HG03108 (cell line): Measurements from ENCODE around the gene CLIP4.
"Not testable (repeated sequence)": the region's sequence is repeated elsewhere in the genome, so short reads cannot be mapped to it uniquely, and the experiment has no call there.

Source experiments
- ATAC-seq: cut with Tn5 transposase; IDR thresholded peaks from one replicate; pipeline ENCODE4 v1.9.1; 2021; ENCODE audit warnings: moderate library complexity; ENCODE audit not compliant: unreplicated experiment

CLIP4 gene

DNA sequence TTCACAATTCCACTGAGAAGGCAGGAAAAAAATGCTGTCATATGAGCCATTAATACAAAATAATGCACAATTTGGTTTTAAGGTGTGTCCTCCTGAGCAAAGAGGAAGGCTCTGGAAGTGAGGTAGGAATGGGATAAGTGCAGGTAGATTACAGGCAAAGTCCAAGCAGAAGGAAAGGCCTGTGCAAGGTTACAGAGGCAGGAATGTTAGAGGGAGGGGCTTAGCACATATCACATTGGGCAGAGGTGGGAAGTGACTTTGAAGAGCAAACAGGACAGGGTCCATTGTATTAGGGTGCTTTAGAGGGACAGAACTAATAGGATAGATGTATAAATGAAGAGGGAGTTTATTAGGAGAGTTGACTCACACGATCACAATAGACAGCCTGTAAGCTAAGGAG, 14.7 kb upstream of the CLIP4 start:
- ATAC-seq = no peak

DNA sequence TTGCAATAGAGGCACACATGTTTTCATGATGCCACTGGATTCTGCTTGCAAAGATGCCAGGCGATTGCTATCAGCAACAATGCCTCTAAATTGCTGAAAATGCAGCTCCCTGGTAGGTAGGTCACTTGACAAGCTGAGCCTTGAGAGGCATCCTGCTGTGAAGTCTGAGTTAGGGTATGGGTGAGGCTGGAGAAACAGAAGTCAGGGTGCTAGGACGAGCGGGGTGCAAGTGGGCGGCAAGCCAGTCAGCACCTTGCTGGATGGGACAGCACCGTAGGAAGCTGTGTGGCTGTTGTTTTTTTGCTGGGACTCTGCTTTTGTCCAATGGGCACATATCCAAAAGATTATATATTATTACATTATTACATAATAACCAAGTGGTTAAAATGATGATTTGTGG, 10.5 kb upstream of the CLIP4 start:
- no peak for ATAC-seq

DNA sequence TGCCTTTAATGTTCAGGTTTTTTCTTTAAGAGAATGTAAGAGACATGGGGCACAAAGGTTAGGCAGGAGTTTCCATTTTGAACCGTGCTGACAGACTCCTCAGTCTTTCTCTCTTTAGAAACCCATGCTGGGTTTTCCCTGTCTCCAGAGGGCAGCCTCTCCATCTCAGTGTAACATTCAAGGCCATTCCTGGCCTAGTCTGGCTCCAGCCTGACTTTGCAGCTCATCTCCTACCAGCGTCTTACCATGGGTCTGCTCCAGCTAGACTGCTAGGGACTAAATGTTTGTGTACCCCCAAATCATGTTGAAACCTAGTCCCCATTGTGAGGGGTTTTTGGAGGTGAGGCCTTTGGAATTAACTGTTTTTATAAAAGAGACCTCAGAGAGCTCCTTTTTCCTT, 9.8 kb upstream of the CLIP4 start:
- ATAC-seq = no peak

DNA sequence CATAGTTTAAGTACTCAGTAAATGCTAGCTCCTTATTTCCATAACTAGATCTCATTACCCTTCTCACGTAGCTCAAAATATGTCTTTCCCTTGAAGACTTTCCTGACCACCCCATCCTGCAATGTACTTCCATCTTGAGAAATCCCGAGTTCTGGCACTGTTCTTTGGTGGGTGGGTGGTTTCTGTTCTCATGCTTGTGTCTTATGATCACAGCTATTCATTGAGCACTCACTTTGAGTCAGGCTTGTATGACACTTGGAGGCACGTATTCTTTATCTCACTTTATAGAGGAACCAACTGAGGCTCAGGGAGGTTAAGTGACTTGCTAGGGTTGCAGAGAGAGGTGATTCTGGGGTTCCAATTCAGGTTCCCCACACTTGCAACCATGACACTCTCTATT, 9.0 kb upstream of the CLIP4 start:
- ATAC-seq = no peak

DNA sequence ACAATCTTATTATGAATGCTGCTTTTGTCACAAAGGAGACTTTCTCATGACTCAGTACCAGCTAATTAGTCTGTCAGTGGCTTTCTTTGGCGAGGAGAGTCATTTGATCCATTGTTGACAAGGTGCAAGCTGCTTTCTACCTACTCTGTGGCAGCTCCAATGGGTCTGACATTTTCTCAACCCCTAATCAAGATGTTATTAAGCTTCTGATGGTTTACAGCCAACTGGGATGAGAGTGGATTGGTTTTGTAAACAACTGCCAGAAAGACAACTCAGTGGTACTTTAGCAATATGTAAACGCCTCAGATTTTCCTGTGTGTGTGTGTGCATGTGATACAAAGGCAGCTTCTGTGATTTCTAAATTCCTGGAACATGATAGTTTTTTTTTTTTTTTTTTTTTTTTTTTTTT, 8.2 kb upstream of the CLIP4 start:
- no peak for ATAC-seq

DNA sequence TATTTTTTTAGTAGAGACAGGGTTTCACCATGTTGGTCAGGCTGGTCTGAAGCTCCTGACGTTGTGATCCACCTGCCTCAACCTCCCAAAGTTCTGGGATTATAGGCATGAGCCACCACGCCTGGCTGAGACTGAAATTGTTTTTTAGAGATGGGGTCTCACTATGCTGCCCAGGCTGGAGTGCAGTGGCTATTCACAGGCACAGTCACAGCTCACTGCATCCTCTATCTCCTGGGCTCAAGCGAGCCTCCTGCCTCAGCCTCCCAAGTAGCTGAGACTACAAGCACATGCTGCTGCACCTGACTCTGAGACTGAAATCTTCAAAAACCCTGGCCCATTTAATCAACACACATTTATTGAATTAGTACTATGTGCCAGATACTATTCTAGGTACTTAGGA, 7.7 kb upstream of the CLIP4 start:
- ATAC-seq = not testable (repeated sequence)

DNA sequence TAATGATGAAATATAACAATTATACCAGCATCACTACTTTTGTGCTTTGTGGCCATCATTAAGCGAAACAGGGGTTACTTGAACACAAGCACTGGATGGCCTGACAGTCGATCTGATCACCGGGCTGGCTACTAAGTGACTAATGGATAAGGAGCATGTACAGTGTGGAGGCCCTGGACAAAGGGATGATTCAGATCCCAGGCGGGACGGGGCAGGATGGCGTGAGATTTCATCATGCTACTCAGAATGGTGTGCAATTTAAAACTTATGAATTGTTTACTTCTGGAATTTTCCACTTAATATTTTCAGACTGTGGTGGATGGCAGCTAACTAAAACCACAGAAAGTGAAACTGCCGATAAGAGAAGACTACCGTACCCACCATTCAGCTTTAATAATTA, 7.0 kb upstream of the CLIP4 start:
- no peak for ATAC-seq

DNA sequence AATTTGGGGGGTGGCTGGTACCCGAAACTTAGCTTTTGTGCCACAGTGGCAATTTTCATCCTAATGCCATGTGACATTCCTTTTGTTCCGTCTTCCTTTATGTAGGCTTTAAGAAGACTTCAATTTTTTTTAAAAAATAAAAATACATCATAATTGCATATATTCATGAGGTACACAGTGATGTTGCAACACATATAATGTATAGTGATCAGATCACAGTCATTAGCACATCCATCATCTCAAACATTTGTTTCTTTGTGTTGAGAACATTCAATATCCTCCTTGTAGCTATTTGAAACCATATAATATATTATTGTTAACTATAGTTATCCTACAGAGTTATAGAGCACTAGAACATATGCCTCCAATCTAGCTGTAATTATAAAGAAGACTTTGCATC, 6.0 kb upstream of the CLIP4 start:
- ATAC-seq = no peak

DNA sequence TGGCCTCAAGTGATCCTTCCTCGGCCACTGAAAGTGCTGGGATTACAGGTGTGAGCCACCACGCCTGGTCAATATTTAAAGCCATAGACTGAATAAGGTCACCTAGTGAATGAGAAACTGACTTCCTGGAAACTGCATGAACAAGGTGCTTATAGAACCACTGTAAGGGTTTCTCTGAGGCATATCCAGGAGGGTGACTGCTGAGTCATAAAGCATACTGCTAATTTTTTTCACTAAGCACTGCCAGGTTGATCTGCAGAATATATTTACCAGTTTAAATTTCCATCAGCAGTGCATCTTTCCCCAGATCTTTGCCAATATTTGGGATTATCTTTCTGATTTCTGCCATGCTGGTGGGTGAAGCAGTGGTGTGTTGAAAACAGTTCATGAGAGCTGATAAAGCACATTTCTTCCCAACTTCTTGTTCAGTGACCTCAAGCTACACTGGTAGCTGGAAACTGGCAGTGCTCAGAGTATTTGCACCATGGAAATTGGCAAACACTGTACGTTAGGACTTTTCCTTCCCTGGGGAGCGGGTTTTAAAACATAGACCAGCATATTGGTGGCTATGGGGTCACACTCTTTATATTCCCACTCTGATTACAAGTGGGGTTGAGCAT, 4.2 kb upstream of the CLIP4 start:
- ATAC-seq = no peak

DNA sequence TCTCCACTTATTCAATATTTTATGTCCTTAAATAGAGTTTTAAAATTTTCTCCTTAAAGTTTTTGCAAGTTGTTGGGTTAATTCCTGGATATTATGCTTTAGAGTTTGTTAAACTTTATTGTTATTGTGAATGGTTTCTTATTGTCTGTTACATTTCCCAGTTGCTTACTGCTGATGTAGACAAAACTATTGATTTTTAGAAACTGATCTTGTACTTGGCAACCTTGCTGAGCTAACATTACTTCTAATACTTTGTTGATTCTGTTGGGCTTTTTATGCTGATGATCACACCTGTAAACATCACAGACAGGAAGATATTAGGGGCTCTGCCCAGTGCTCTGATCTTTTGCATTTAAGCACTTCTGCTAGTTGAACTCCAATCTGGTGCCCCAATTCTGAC, 2.8 kb upstream of the CLIP4 start:
- no peak for ATAC-seq

DNA sequence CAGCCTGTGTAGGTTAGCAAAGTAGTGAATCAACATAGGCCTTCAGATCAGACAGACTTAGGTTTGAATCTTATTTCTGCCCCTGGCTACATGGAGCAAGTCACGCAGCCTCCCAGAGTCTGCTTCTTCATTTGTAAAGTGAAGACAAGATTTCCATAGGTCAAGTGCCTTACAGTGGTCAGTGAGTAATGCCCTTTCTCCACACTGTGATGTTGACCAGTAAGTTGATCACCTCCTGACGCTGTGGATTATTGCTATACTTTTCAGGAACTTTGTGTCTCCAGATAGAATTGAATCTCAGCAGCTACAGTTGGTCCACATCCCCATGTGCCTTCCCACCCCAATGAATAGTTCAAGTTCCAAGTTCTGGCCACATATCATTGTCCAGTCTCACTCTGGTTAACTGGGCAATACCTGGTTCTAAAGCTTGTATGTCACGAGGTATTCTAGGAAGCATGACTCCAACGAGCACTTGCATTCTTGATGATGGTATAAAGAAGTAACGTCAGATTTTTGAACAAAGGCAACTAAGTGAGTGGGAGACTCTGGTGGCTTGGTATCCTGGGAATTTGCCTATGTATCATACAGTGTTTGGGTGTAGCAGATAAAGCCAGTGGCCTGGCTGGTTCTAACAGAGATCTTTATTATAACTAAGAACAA, 2.1 kb upstream of the CLIP4 start:
- no peak for ATAC-seq

DNA sequence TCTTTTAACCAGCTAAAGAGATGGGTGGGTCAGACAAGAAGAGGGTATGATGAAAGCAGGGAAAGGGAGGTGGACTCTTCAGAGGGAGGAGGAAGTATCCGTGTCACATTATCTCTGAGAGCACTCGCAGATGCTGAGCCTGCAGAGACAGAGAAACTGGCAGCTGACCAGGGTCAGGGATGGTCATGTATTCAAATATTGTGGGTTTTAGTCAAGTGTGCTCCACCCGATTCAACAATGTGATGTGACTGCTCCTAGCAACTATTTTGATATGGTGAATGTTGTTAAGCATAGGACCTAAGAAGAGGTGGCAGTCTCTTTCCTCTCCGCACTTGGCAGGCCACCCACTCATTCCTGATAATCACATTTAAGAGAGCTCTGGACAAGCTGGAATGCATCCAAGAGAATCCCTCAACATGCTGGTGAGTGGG, 1.3 kb upstream of the CLIP4 start:
- no peak for ATAC-seq

DNA sequence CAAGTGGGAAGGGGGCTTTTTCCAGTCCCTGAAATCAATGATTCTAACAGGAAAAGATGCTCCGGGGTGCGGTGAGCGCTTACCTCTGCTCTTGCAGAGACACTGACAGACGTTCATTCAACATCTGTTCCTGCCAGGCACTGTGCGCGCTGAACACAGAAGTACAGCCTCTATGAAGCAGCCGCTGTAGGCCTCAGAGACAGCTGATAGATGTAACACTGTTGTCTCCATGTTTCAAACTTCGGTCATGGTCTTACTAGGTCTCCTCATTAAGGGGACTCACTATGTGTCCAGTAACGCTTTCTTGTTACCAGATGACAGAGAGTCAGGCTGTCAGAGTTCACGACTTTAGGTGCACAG, 649 bp upstream of the CLIP4 start:
- ATAC-seq = no peak

DNA sequence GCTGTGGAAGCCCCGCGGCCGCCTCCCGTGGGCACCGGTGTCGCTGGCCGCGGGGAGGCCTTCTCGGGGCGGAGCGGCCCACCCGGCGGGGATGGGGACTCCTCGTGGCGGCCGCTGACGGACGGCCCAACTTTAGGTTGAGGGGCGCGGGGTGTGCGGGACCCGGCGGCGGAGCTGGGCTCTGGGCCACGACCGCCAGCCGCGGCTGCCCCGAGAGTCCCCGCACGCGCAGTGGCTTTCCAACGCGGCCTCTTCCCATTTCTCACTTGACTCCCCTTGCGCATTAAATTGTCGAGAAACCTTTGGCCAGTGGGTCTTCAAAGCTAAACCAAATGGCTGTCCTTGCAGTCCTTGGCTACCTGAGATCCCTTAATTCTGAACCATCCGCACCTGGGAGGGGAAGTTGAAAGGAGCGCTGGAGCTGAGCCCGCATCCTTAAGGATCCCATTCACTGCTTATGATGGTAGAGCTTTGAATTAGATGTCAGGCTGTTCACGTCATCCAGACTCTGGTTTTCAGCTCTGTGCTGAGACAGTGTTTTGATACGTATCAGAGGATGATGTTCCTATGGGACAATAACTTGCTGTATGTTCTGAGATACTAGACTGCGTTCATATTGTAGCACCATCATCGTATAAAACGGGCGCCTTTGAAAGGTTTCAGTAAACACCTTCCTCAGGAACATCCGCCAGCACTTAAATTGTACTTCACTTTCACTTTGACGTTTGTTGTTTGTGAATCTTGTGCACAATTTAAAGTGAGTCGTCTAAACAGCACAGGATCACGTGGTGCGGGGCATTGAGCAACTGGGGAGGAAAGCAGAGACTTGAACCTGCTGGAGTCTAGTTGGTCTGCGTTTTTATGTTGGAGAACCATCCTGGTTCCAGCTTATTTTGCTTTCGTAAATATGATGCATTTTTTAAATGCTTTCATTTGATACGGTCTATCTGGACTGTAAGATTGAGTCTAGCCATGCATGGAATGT, 874 bp downstream of the CLIP4 start:
- peak; percentile 15 for ATAC-seq

DNA sequence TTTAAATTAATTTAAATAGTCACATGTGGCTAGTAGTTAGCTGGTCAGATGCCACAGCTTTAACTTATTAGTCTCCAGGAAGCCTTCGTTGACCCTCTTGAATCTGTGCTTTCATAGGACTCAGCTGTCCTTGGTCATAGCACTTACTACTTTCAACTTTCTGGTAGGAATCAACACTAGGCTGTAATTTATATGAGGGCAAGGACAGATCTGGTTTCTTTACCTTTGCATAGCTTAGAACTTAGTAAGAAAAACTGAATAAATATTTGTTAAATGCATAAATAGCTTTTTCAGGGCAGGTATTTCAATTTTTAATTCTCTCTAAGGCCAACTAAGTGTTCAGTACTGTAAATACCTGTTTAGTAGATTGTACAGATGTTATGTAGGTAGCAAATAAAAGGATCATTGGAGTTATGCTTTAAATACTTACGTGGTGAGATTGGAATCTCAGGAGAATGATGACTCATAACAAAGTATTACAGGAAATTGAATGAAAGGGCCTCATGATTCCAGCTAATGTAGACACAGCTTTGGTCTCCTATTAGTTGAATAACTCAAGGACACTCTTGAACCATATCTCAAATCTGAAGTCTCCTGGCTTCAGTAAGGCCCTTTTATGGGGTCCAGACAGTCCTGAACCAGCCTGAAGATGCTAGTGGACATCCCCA, 2.6 kb downstream of the CLIP4 start:
- no peak for ATAC-seq

DNA sequence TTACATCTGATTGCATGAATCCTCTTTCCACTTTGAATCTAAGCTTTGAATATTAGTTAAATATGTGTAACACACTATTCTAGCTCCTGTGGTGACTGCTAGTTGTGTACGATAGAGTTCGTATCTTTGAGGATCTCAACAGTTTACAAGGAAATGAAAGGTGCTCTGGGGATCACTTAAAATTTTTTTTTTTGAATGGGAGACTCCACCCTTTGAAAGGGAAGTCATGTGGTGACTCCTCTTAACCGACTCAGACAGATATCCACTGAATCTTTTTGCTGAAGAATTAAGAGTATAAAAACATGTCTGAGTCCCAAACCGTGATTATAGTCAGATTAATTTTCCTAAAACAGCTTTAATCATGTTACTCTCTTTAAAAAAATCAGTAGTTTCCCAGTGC, 4.0 kb downstream of the CLIP4 start:
- ATAC-seq = no peak

DNA sequence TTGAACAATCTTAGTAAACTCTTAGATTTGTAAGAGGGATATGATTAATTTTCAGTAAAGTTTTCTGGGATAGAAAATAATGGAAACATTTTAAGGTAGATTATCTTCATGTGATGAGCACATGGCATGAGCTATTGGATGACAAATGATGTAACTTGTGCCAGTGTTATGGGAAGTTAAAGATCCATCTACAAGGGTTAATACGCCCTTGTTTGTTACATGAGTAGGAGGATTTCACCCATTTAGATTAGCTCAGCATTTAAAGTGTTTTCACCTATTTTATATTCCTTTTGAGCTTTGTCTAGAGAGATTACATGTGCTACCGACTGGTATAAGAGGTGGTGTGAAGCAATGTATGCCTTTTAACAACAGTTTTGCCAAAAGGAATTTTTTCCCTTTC, 5.6 kb downstream of the CLIP4 start:
- no peak for ATAC-seq

DNA sequence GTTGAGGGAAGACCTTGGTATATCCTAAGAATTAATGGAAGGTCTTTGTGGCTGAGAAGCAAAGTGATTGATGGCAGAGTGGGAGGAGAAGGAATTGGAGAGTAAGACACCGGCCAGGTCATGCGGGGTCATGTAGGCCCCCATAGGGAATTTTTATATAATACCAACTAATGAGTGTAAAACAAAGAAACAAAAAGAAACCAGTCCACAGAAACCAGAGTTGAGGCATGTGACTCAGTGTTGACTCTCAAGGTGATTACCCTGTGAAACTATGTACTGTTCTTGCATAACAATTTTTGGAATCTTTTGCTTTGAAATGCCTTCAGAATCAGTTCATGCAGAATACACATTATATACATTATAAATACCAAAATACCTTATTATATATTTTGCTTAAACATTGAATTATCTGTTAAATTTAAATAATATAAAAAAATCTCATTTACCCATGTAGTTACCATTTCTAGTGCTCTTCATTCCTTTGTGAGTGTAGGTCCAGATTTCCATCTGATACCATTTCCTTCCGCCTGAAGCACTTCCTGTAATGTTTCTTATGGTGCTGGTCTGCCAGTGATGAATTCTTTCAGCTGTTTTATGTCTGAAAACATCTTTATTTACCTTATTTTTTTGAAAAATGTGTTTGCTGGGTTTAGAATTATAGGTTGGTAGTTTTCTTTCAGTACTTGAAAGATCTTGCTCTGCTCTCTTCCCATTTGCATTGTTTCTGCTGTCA, 8.6 kb downstream of the CLIP4 start:
- ATAC-seq = no peak

DNA sequence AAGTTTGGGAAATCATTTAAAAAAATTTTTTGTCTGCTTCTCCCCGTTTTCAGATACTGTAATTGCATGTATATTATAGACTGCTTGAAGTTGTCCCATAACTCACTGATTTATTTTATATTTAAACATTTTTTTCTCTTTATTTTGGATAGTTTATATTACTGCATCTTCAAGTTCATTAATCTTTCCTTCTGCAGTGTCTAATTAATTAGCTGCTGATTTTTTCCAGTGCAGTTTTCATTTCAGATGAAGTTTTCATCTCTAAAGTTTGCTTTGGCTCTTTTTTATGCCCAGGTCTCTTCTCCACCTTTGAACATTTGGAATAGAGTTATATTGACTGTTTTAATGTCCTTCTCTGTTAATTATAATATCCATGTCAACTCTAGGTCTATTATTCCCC, 9.3 kb downstream of the CLIP4 start:
- no peak for ATAC-seq

DNA sequence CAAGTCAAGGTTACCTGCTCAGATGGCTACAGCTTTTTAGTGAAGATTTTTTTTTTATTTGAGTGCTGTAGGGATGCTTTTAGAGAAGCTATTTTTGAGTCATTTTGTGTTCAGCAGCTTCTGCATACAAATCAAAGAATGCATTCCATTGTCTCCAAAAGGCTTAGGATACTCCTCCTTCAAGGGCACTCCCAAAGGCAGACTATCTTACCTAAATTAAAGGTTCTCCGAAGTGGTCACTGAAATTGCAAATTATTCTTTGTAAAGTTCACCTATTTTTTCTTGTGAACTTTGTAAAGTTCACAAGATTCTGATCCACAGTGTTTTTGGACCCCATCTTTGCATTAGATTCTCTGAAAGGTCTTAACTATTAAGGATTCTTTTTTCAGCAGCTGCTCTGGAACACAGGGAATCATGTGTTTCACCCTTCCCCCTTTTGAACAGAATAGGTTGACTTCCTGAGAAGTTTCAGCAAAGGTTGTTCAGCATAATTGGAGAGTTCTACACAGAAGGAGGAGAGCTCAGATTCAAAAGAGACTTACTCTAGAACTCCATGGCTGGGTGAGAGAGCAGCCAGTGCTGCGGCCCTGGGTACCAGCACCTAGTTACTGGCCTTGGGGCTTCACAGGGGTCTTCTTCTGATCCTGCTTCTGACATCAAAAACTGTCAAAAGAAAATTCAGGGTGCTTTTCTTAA, 14.5 kb downstream of the CLIP4 start:
- ATAC-seq = no peak
